LHCN-M2 (cell line): ENCODE measurements around the gene ATP8A2. TPM values are rescaled to one million over a fixed set of nuclear protein-coding genes. Genes with fewer than 3 reads are reported as not detected.
"Not testable (repeated sequence)": the region's sequence is repeated elsewhere in the genome, so short reads cannot be mapped to it uniquely, and the experiment has no call there.

Source experiments
- DNase-seq: peaks from one replicate; pipeline ENCODE4 v3.0.0-alpha.2; 2012; ENCODE audit warnings: low read depth
- total RNA-seq: library from RNA; depleted of rRNA; stranded (reverse); fragments of >200 nt; gene quantifications from 2 replicates; pipeline ENCODE4 v1.2.3, GENCODE V29; 2014

Gene ATP8A2
- total RNA-seq, 1 experiment from 2014 or later: 1.3 TPM

- DNase-seq: no peak
These were observed 544.2 kb downstream of the ATP8A2 start for GRCh38 chr13:25915840-25916518.

- no peak for DNase-seq
These were observed 548.5 kb downstream of the ATP8A2 start for GRCh38 chr13:25920277-25920676.

GRCh38 chr13:25920931-25921330 lies 549.2 kb downstream of the ATP8A2 start:
- DNase-seq: peak; percentile 85

GRCh38 chr13:25922376-25922775 lies 550.6 kb downstream of the ATP8A2 start:
- DNase-seq: peak; percentile 94

GRCh38 chr13:25923217-25924085 lies 551.7 kb downstream of the ATP8A2 start:
- peak; percentile 55 for DNase-seq

GRCh38 chr13:25927363-25927762 lies 555.6 kb downstream of the ATP8A2 start:
- no peak for DNase-seq

GRCh38 chr13:25927932-25928331 lies 556.2 kb downstream of the ATP8A2 start:
- no peak for DNase-seq

GRCh38 chr13:25928941-25929505 lies 557.2 kb downstream of the ATP8A2 start:
- peak; percentile 54 for DNase-seq

GRCh38 chr13:25929816-25930215 lies 558.0 kb downstream of the ATP8A2 start:
- DNase-seq: no peak

- no peak for DNase-seq
These were observed 558.9 kb downstream of the ATP8A2 start for GRCh38 chr13:25930653-25931052.

GRCh38 chr13:25932365-25932764 lies 560.6 kb downstream of the ATP8A2 start:
- DNase-seq: no peak

GRCh38 chr13:25933520-25933919 lies 561.7 kb downstream of the ATP8A2 start:
- DNase-seq: no peak

- DNase-seq: no peak
These were observed 562.4 kb downstream of the ATP8A2 start for GRCh38 chr13:25934127-25934526.

GRCh38 chr13:25939961-25940687 lies 568.4 kb downstream of the ATP8A2 start:
- no peak for DNase-seq

- DNase-seq: no peak
These were observed 571.3 kb downstream of the ATP8A2 start for GRCh38 chr13:25943081-25943480.

- peak; percentile 66 for DNase-seq
These were observed 571.9 kb downstream of the ATP8A2 start for GRCh38 chr13:25943658-25944057.

- peak; percentile 56 for DNase-seq
These were observed 573.8 kb downstream of the ATP8A2 start for GRCh38 chr13:25945596-25945995.

- DNase-seq: no peak
These were observed 574.5 kb downstream of the ATP8A2 start for GRCh38 chr13:25946321-25946720.

- DNase-seq: no peak
These were observed 577.1 kb downstream of the ATP8A2 start for GRCh38 chr13:25948910-25949309.

- no peak for DNase-seq
These were observed 580.1 kb downstream of the ATP8A2 start for GRCh38 chr13:25951831-25952230.

- not testable (repeated sequence) for DNase-seq
These were observed 582.3 kb downstream of the ATP8A2 start for GRCh38 chr13:25954080-25954479.

- not testable (repeated sequence) for DNase-seq
These were observed 583.2 kb downstream of the ATP8A2 start for GRCh38 chr13:25954943-25955342.
